HG03571 (cell line): Measurements from ENCODE around the gene TPD52L2.

ENCODE experiments used
- ATAC-seq: cut with Tn5 transposase; IDR thresholded peaks from one replicate; pipeline ENCODE4 v1.9.1; 2021; ENCODE audit not compliant: unreplicated experiment

Gene TPD52L2

GRCh38 chr20:63864978-63865640 is at the start of gene TPD52L2:
TPD52L2 (plus strand) TSS chr20:63865270; CDS start chr20:63865366, 96 bp downstream.
- ATAC-seq, result peak; percentile 67

GRCh38 chr20:63815615-63816253 is 49.3 kb upstream of the TPD52L2 start:
- no peak for ATAC-seq

GRCh38 chr20:63819224-63819921 is 45.7 kb upstream of the TPD52L2 start:
- no peak for ATAC-seq

GRCh38 chr20:63821811-63822210 is 43.3 kb upstream of the TPD52L2 start:
- no peak for ATAC-seq

GRCh38 chr20:63822276-63822696 is 42.8 kb upstream of the TPD52L2 start:
- ATAC-seq, result no peak

- ATAC-seq, result no peak
These were observed 41.3 kb upstream of the TPD52L2 start for GRCh38 chr20:63823691-63824311.

GRCh38 chr20:63825331-63826118 is 39.5 kb upstream of the TPD52L2 start:
- ATAC-seq, result no peak

GRCh38 chr20:63826753-63827152 is 38.3 kb upstream of the TPD52L2 start:
- no peak for ATAC-seq

- ATAC-seq, result no peak
These were observed 36.9 kb upstream of the TPD52L2 start for GRCh38 chr20:63828124-63828523.

- ATAC-seq, result no peak
These were observed 36.5 kb upstream of the TPD52L2 start for GRCh38 chr20:63828545-63828944.

GRCh38 chr20:63828951-63829350 is 36.1 kb upstream of the TPD52L2 start:
- ATAC-seq, result no peak

- no peak for ATAC-seq
These were observed 35.5 kb upstream of the TPD52L2 start for GRCh38 chr20:63829603-63829944.

GRCh38 chr20:63829945-63830835 is 34.9 kb upstream of the TPD52L2 start:
- no peak for ATAC-seq

- no peak for ATAC-seq
These were observed 34.1 kb upstream of the TPD52L2 start, which contains the start of gene ZBTB46 for GRCh38 chr20:63830841-63831588. ZBTB46 (minus strand) TSS chr20:63831264; CDS start chr20:63790757, 40,507 bp downstream.

- ATAC-seq, result no peak
These were observed 33.5 kb upstream of the TPD52L2 start for GRCh38 chr20:63831646-63831992.

GRCh38 chr20:63831993-63832686 is 32.9 kb upstream of the TPD52L2 start:
- ATAC-seq, result no peak

- ATAC-seq, result no peak
These were observed 31.1 kb upstream of the TPD52L2 start for GRCh38 chr20:63833776-63834490.

- ATAC-seq, result no peak
These were observed 30.6 kb upstream of the TPD52L2 start for GRCh38 chr20:63834491-63834880.
